Mucosa of gallbladder (tissue), 1 donor: ENCODE data around the gene PKNOX2. TPM values are rescaled to one million over a fixed set of nuclear protein-coding genes. Genes with fewer than 3 reads are reported as not detected.
A peak's percentile ranks its signal among the peaks of the same experiment; 100 is the strongest.

Source experiments
- DNase-seq: peaks from one replicate; pipeline ENCODE4 v3.0.0-alpha.2; 2020; ENCODE audit warnings: low spot score
- total RNA-seq: library from RNA; stranded (reverse); gene quantifications from one replicate; pipeline ENCODE4 v1.2.1, GENCODE V29; 2021
- donor health status: DM: no; HTN: no; CAD: no.

Gene PKNOX2
- total RNA-seq, 1 donor from 2014 or later = 5.1 TPM

GRCh38 chr11:125404811-125405790 lies 240.6 kb downstream of the PKNOX2 start:
- peak; percentile 67 for DNase-seq

GRCh38 chr11:125407046-125407445 lies 242.5 kb downstream of the PKNOX2 start:
- DNase-seq = no peak

DNA sequence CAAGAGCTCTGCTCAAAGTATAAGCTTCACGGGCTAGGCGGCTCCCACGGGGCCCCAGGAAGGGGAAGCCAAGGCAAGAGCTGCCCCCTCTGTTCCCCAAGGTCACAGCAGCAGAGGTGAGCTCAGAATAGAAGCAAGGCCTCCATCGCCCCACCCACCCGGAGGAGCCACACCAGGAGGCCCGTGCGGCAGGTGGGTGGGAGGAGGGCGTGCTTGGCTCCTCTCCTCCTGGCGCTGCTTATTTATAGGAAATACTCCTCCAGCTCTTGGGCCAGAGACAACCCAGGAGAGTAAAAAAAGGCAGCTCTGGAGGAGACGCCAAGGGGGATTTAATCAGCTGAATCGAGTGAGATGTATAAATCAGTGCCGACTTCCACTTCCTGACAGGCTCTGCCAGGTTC lies 243.8 kb downstream of the PKNOX2 start:
- no peak for DNase-seq

DNA sequence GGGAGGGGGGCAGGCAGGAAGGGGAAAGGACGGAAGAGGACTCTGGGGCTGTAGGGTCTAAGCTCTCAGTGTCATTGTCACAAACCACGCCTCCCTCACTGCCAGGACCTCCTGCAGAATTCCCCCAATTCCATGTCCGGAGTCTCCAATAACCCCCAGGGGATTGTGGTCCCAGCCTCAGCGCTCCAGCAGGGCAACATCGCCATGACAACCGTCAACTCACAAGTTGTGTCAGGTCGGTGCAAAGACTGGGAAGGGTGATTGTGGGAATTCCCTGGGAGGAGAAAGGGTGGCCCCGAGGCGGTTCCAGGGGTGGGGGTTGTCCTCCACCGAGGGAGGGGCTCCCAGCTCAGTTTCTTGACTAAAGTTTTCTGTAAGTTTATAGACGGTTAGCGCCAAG lies 245.5 kb downstream of the PKNOX2 start:
- no peak for DNase-seq

- no peak for DNase-seq
Measured at GRCh38 chr11:125412177-125412496, 247.6 kb downstream of the PKNOX2 start.

GRCh38 chr11:125412509-125412908 lies 248.0 kb downstream of the PKNOX2 start:
- no peak for DNase-seq

DNA sequence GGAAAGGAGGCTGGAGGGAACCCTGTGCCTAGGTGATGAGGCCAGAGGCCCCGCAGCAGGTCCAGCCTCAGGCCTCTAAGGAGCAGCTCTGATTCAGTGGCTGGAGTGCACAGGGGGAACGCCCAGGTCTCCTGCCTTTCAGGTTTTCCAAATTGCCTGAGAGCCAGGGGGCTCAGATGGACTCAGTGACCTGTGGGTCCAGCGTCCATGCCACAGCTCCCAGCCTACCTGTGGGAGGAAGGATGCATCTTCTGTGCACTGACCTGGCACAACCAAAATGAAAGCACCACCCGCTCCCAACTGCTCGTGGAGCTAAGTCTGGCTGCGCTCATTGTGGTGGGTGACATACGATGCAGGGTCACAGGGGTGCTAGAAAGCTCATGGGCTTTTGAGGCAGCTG lies 248.7 kb downstream of the PKNOX2 start:
- DNase-seq = no peak

DNA sequence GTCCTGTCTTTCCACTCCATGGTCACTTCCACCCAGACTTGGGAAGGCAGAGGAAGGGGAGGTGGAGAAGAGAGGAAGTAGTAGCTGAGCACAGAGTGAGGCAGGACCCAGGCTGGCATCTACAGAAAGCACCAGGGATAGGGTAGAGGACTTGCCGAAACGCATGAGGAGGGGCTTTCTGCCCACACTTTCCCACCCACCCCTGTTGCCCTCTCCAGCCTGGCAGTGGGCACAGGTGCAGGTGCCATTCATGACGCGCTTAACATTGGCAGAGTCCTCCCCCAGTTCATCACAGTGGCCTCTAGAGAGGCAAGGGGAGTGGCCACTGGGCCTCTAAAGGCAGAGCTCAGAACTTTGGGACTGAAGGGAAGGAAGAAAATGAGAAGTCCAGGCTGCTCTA lies 249.6 kb downstream of the PKNOX2 start:
- no peak for DNase-seq

- no peak for DNase-seq
Measured at GRCh38 chr11:125416981-125417935, 252.7 kb downstream of the PKNOX2 start.

GRCh38 chr11:125418396-125418795 lies 253.8 kb downstream of the PKNOX2 start:
- DNase-seq = no peak

DNA sequence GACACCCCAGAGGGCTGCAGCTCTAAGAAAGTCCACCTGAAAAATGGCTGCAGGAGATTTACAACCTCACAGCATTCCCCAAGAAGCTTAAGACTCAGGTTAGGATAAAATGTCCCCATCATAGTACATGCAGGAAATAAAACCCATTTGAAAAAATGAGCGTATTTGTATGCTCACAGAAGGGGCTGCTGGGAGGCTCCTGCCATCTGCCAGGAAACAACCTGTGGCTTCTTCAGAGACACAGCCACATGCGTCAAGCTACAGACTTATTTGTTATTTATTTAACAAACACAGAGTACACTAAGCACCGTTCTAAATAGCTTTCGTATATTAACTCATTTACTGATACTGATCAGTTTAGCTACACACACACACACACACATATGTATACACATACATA lies 258.1 kb downstream of the PKNOX2 start:
- DNase-seq = no peak

DNA sequence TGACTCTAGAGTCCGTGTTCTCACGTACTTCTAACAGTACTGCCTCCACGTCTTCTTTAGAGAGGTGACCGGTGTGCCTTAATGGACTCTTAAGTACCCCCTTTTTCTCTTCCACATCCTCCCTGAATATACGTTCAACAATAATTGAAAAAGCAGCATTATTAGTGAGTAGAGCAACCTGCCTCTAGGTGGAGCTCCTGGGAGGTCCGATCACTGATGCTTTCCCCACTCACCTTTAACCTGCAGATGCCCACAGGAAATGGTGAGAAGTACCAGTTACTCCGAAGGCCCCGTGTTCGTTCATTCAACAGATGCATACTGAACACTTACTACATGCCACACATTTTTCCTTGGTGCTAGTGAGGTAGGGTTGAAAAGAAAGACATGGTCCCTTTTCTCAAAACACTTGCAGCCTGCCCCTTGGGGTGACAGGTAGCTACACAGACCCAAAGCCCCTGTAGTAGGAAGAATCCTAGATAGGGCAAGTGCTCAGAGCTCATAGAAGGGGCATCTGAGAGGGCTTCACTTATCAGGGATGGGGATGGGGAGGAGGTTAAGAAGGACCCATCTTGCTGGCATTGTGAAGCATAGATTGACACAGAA lies 258.8 kb downstream of the PKNOX2 start:
- DNase-seq = no peak

DNA sequence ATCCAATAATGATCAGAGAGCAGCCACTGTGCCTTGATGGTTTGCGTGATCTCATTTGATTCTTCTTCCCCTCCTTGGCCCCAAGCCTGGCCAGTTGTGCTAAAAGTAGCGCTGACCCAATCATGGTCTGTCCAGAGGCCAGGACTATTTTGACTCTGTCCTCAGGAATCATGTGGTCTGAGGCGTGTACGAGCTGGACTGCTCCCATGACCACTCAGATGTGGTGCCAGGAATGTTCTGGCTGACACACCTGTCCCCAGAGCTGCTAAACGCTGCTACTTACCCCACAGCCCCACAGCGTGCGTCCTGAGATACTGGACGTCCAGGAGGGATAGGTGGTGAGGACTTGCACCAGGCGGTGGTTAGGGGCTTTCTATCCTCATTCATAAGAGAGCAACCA lies 261.1 kb downstream of the PKNOX2 start:
- no peak for DNase-seq

DNA sequence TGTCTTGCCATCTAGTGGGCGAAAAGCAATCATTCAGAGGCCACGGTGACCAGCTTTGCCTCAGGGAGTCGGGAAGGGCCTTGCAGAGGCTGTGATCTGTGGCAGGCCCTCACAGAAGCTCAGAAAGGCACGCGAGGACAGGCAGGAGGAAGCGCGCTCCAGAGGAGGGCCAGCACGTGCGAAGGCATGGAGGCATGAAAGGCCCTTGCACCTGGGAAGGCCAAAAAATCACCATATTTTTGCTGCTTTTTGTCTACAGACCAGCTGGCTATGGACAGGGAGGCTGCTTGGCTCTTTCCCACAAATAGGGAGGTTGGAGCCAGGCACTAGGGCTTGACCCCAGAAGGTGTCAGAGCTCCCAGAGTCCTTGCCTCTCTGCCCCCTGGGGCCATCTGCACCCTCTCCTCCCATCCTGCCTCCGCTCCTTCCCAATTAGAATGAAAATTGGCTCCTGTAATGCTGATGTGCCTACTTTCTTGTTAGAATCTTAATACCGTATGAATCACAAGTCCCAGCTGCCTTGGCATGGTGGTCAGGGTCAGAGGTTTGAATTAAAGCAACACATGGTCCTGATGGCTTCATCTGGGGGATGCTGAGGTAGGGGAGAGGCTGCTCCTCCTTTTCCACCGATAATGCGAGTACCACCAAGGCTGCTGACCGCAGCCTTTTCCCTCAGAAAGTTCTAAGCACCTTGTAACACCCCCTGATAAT lies 262.4 kb downstream of the PKNOX2 start:
- DNase-seq = no peak

DNA sequence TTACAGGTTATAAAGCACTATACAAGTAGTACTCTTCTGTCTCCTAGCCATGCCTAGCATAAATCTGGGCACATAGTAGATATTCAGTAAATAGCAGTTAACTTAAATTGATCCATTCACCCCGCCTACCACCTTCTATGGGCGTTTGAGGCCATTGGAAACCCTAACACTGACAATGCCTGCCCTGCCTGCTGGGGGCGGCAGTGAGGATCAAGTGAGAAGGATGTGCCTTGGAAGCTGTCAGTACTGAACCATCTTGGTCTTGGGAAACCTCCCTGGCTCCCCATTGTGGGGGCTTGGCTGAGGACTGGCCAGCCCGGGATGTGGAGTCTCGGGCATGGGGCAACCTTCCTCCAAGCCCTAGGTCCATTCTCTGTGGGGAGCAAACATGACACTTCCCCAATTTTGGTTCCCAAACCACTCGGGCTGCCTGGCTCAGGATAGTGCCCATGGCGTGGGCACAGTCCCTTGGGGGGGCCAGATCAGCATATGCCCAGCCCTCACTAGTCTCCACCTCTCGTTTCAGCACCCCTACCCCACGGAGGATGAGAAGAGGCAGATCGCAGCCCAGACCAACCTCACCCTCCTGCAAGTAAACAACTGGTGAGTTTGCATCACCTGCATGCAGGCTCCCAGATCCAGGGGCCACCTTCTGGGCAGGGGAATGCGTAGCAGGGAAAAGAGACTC lies 264.1 kb downstream of the PKNOX2 start:
- DNase-seq = no peak

DNA sequence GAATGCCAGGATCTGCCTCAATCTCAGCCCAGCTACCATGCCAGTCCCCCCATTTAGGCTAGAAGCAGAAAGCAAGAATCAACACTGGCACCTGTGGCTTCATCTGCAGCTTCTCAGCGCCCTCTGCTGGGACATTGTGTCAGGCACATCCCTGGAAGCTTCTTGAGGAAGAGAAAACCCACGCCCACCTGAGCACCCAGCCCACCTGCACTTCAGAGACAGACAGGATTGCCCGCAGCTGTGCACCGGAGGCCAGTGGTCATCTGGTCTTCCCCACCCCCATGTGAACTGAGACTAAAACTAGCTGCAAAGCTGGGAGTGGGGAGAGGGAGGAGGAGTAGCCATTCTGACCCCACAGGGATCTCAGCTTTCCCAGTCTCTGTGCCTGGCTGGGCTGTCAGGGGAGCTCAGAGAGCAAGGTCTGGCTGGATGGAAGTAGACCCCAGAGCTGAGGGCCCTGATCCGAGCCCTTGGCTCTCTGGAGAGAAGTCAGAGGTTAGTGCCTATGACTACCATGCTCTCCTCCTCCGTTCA lies 264.7 kb downstream of the PKNOX2 start:
- DNase-seq = peak; percentile 41

- no peak for DNase-seq
Measured at GRCh38 chr11:125429807-125430678, 265.5 kb downstream of the PKNOX2 start.

GRCh38 chr11:125431009-125431408 lies 266.5 kb downstream of the PKNOX2 start:
- DNase-seq = no peak

DNA sequence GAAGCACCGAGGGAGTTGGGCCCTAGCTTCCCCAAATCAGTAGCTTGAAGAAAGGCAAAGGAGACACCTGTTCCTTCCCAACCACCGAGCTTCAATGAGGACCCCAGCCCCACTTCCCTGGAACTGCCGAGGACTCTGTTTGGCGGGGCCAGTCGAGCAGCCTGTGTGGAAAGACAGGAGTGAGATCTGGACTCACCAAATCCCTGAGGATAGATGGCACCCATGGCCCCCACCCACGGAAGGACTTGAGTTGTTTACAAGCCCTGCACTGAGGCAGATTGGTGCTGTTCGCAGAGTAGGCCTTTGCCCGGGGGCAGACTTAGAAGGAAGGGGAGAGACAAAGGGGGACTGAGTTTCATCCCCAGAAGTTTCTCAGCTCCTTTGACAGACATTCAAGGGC lies 266.9 kb downstream of the PKNOX2 start:
- no peak for DNase-seq
